ENCODE results near the gene IMPDH1.

The IMPDH1 gene

GRCh38 chr7:128356546-128357216 is 53.1 kb downstream of the IMPDH1 start:
- CTCF ChIA-PET: interaction anchor here (1.0 to 4.9 kb wide), 6 partner anchors 9 to 71 kb away, joined by 3 to 35 read pairs (median 4); no protein-coding TSS in a partner anchor
- DNase-seq (ENCODE audit: extremely low spot score): no peak
- no peak for TF ChIP-seq CTCF (IDR thresholded peaks at IDR 0.05; ENCODE audit: control extremely low read depth, extremely low read depth, low read depth, missing control alignments)
- POLR2A ChIA-PET: interaction anchor here (0.6 kb wide), 1 partner anchor 28 kb away, joined by 3 read pairs; no protein-coding TSS in a partner anchor

GRCh38 chr7:128353610-128354009 is 56.2 kb downstream of the IMPDH1 start:
- ChIA-PET POLR2A (no interaction called here), CTCF (interaction anchor here (0.9 to 4.9 kb wide), 2 partner anchors 34 kb away, joined by 3 to 30 read pairs; no protein-coding TSS in a partner anchor)
- TF ChIP-seq CTCF (IDR thresholded peaks at IDR 0.05; ENCODE audit: control extremely low read depth, extremely low read depth, low read depth, missing control alignments): no peak
- no peak for DNase-seq (ENCODE audit: extremely low spot score)

- no peak for DNase-seq (ENCODE audit: extremely low spot score)
- ChIA-PET CTCF (interaction anchor here (0.9 kb wide), 1 partner anchor 34 kb away, joined by 3 read pairs; no protein-coding TSS in a partner anchor), POLR2A (no interaction called here)
- no peak for TF ChIP-seq CTCF (IDR thresholded peaks at IDR 0.05; ENCODE audit: control extremely low read depth, extremely low read depth, low read depth, missing control alignments)
Observed at GRCh38 chr7:128353189-128353588, 56.6 kb downstream of the IMPDH1 start.

GRCh38 chr7:128352636-128353035 is 57.1 kb downstream of the IMPDH1 start:
- DNase-seq (ENCODE audit: extremely low spot score): no peak
- CTCF ChIA-PET: interaction anchor here (0.9 kb wide), 1 partner anchor 35 kb away, joined by 3 read pairs; no protein-coding TSS in a partner anchor
- POLR2A ChIA-PET: no interaction called here
- no peak for TF ChIP-seq CTCF (IDR thresholded peaks at IDR 0.05; ENCODE audit: control extremely low read depth, extremely low read depth, low read depth, missing control alignments)

- DNase-seq (ENCODE audit: extremely low spot score): no peak
- ChIA-PET POLR2A (no interaction called here), CTCF (interaction anchor here (8.9 kb wide), 1 partner anchor 37 kb away, joined by 168 read pairs; no protein-coding TSS in a partner anchor)
- no peak for TF ChIP-seq CTCF (IDR thresholded peaks at IDR 0.05; ENCODE audit: control extremely low read depth, extremely low read depth, low read depth, missing control alignments)
Observed at GRCh38 chr7:128352153-128352537, 57.6 kb downstream of the IMPDH1 start.

GRCh38 chr7:128351296-128352152 is 58.3 kb downstream of the IMPDH1 start:
- ChIA-PET POLR2A (no interaction called here), CTCF (interaction anchor here (1.5 to 8.9 kb wide), 2 partner anchors 30 to 38 kb away, joined by 4 to 168 read pairs; no protein-coding TSS in a partner anchor)
- TF ChIP-seq CTCF (IDR thresholded peaks at IDR 0.05; ENCODE audit: control extremely low read depth, extremely low read depth, low read depth, missing control alignments): no peak
- no peak for DNase-seq (ENCODE audit: extremely low spot score)
